NCI-H82 treated with DMSO at 0.1 percent for 48 hours (cell line): ENCODE data around the gene RSAD2.
"Not testable (repeated sequence)": the region's sequence is repeated elsewhere in the genome, so short reads cannot be mapped to it uniquely, and the experiment has no call there.

Source experiments
- DNase-seq: peaks from one replicate; lab custom pipeline; 2025; ENCODE audit not compliant: unreplicated experiment; lab: John Stamatoyannopoulos, UW

Gene RSAD2

GRCh38 chr2:6924924-6925409 is 47.4 kb downstream of the RSAD2 start:
- DNase-seq = no peak

- DNase-seq = no peak
Measured at GRCh38 chr2:6926071-6926732, 48.6 kb downstream of the RSAD2 start.

- peak; percentile 46 for DNase-seq
Measured at GRCh38 chr2:6927186-6927585, 49.6 kb downstream of the RSAD2 start.

- DNase-seq = no peak
Measured at GRCh38 chr2:6927753-6928152, 50.2 kb downstream of the RSAD2 start.

GRCh38 chr2:6928452-6928851 is 50.9 kb downstream of the RSAD2 start:
- no peak for DNase-seq

- no peak for DNase-seq
Measured at GRCh38 chr2:6929196-6929819, 51.7 kb downstream of the RSAD2 start.

- DNase-seq = no peak
Measured at GRCh38 chr2:6930923-6931647, 53.5 kb downstream of the RSAD2 start.

- no peak for DNase-seq
Measured at GRCh38 chr2:6931753-6932152, 54.2 kb downstream of the RSAD2 start.

GRCh38 chr2:6932206-6932605 is 54.6 kb downstream of the RSAD2 start:
- DNase-seq = no peak

GRCh38 chr2:6932828-6933227 is 55.3 kb downstream of the RSAD2 start:
- DNase-seq = no peak

- no peak for DNase-seq
Measured at GRCh38 chr2:6933911-6934310, 56.3 kb downstream of the RSAD2 start.

GRCh38 chr2:6934345-6934744 is 56.8 kb downstream of the RSAD2 start:
- DNase-seq = no peak

GRCh38 chr2:6934758-6935651 is 57.4 kb downstream of the RSAD2 start:
- DNase-seq = no peak

GRCh38 chr2:6935652-6936020 is 58.1 kb downstream of the RSAD2 start:
- DNase-seq = not testable (repeated sequence)

- DNase-seq = no peak
Measured at GRCh38 chr2:6937157-6937556, 59.6 kb downstream of the RSAD2 start.

GRCh38 chr2:6937582-6937981 is 60.0 kb downstream of the RSAD2 start:
- no peak for DNase-seq

GRCh38 chr2:6939071-6939470 is 61.5 kb downstream of the RSAD2 start:
- no peak for DNase-seq

- no peak for DNase-seq
Measured at GRCh38 chr2:6940820-6941219, 63.2 kb downstream of the RSAD2 start.

- DNase-seq = no peak
Measured at GRCh38 chr2:6941299-6942046, 63.9 kb downstream of the RSAD2 start.

- no peak for DNase-seq
Measured at GRCh38 chr2:6942848-6943247, 65.3 kb downstream of the RSAD2 start.
